Body of pancreas (tissue), 4 donors: ENCODE measurements around the gene KIF1B.

Experiments used
- CTCF ChIP-seq, 7 experiments: fragments of 450-650 bp in 4 of 7; fragments of 200-600 bp in 3 of 7; sonication (generic) in 3 of 7; IDR thresholded peaks; one replicate each; pipeline ENCODE4 v1.5.1; 2016 to 2019; ENCODE audit warnings: antibody characterized with exemption in 7 of 7
- POLR2A ChIP-seq, 3 donors: fragments of 450-650 bp; IDR thresholded peaks; one replicate each; pipeline ENCODE4 v1.6.1; 2016; ENCODE audit warnings: antibody characterized with exemption in 3 of 3, mild to moderate bottlenecking in 2 of 3

GRCh38 chr1:10396870-10397269 is 186.5 kb downstream of the KIF1B start:
- TF ChIP-seq CTCF (IDR thresholded peaks at IDR 0.05) (no peak), POLR2A (IDR thresholded peaks at IDR 0.05) (no peak)
